Activated naive CD8-positive, alpha-beta T cell treated with anti-CD3 and anti-CD28 coated beads for 36 hours (primary cell): ENCODE results near the gene GBF1. TPM values are rescaled to one million over a fixed set of nuclear protein-coding genes. Genes with fewer than 3 reads are reported as not detected.

Experiments used
- DNase-seq: peaks from one replicate; pipeline ENCODE4 v3.0.0; 2021
- H3K27ac Mint-ChIP-seq: one replicate; pipeline ENCODE4 v1.8.0; 2022; ENCODE audit warnings: mild to moderate bottlenecking, moderate library complexity, mixed read lengths
- H3K27me3 Mint-ChIP-seq: one replicate; pipeline ENCODE4 v1.8.0; 2022; ENCODE audit warnings: mild to moderate bottlenecking, mixed read lengths
- H3K36me3 Mint-ChIP-seq: one replicate; pipeline ENCODE4 v1.8.0; 2021; ENCODE audit warnings: mild to moderate bottlenecking, mixed read lengths
- H3K4me1 Mint-ChIP-seq: one replicate; pipeline ENCODE4 v1.8.0; 2021; ENCODE audit warnings: mixed read lengths
- H3K4me3 Mint-ChIP-seq: one replicate; pipeline ENCODE4 v1.8.0; 2022; ENCODE audit warnings: mild to moderate bottlenecking, moderate library complexity, mixed read lengths
- H3K9me3 Mint-ChIP-seq: one replicate; pipeline ENCODE4 v1.8.0; 2022; ENCODE audit warnings: mixed read lengths
- total RNA-seq, 2 experiments: library from RNA; stranded (reverse); gene quantifications; one replicate each; pipeline ENCODE4 v1.2.3, GENCODE V29; 2021

GBF1 gene
- total RNA-seq, 2 experiments from 2014 or later, result 29.3 to 29.5 TPM

DNA sequence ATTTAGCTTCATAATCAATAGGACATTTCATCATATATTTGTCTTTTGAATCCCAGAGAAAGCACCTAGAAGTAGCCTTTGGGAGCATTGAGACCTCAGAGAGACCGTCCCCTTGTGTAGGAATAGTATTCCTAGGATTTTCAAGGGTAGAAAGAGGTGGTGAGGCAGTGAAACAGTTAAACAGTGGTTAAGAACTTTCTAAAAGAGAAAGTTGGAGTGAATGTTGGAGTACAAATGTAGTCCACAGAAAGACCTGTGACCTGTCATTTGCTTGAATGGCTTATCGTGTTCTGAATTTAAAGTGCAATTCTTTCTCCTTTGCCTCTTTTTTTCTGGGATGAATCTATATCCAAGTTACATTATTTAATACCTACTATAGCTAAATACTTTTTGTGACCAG is 30.0 kb downstream of the GBF1 start:
- Mint-ChIP-seq H3K36me3 (peaks cover 7% of the 10 kb centered on the region), H3K27me3 (no peaks in the 10 kb centered on the region), H3K9me3 (no peaks in the 10 kb centered on the region), H3K27ac (no peak overlapping the region), H3K4me1 (peaks cover 23% of the 10 kb centered on the region), H3K4me3 (no peak overlapping the region)
- no peak for DNase-seq

DNA sequence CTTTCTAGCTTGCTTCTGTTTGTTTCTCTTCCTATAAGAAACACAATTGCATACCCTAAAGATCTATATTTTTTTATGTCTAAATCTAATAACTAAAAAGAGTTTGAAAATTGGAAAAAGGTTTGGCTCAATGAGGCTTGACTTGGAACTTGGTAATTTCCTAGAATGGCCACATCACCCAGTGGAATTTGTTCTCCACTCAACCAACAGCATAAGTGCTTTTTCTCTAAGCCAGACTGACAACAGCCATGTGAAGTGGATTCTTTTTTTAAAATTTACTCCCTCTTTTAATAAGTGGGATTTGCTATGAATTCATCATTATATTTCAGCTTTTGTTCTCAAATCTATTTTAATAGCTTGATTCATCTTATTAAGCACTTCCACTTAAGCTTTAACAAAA is 33.8 kb downstream of the GBF1 start:
- H3K4me1 Mint-ChIP-seq, result peaks cover 40% of the 10 kb centered on the region

DNA sequence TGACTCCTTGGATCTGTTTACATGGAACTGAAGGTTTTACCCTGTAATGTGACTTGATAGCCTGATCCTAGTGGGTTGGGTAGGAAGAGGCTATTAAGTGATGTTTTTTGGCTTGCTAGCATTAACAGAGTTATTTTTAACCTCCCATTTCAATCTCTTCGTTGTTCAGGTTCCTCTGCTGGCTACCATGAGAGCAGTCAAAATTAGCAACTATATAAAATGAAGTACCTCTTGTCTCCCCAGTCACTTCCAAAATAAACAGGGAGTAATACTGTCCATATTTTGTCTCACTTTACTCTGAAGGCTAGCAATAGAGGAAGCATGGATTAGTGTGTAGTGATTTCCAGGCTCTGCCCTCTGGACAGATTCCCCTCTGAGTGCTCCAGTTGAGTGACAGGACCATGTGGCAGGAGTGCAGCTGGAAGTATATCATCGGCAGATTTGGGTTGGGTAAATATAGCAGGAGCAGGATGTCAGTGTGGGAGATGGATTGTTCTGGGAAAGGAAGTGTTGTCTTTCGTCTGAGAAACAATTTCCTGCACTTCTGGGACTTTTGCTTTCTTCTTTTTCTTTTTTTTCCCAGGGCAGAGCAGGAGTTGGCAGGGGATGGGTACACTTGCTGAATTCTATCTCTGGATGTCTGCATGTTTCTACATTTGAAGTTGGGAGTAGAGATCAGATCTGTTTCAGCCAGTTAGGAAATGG is 35.2 kb downstream of the GBF1 start:
- Mint-ChIP-seq H3K4me1 (peaks cover 53% of the 10 kb centered on the region), H3K4me3 (peak overlapping the region; percentile 50), H3K36me3 (peaks cover 7% of the 10 kb centered on the region), H3K9me3 (no peaks in the 10 kb centered on the region), H3K27ac (no peak overlapping the region), H3K27me3 (no peaks in the 10 kb centered on the region)
- no peak for DNase-seq

More for the DNA sequence above, 33.8 kb downstream of the GBF1 start:
- H3K9me3 Mint-ChIP-seq, result no peaks in the 10 kb centered on the region
- H3K36me3 Mint-ChIP-seq, result peaks cover 6% of the 10 kb centered on the region
- H3K4me3 Mint-ChIP-seq, result no peak overlapping the region
- no peak for DNase-seq
- no peak overlapping the region for H3K27ac Mint-ChIP-seq
- no peaks in the 10 kb centered on the region for H3K27me3 Mint-ChIP-seq

DNA sequence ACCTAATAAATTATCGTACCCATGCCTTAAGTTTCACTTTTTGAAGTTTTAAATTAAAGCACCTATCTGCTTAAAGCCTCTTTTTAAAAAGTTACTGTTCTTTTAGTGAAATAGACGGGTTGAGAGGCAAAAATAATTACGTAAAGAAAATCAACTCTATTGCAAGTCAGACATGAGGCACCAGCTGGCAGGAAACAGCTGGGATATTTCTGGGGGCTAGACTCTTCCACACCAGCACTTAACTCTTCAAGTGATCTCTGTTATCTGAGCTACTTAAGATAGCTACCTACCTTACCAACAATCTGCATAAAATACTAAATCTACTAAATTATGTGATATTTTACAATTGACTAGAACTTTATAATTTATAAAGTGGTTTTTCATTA is 35.8 kb downstream of the GBF1 start:
- Mint-ChIP-seq H3K36me3 (peaks cover 7% of the 10 kb centered on the region), H3K27ac (no peak overlapping the region)

DNA sequence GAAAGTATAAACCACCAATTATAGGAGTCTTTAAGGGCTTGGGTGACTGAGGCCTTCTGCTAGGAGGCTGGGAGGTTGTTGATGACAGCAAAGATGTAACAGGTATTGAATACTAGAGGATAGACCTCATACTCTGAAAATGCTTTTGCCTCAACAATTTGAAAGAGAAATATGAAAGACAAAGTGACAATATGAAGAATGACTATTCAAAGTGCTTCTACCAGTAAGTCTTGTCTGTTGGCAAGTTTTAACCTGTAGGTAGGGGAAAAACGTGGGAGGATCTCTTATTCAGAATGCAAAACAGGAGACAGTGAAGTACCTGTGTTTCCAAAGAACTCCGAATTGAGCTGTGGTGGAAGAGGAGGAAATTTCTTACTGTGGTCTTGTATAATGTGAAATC is 38.2 kb downstream of the GBF1 start:
- H3K4me3 Mint-ChIP-seq, result no peak overlapping the region
- H3K27me3 Mint-ChIP-seq, result no peaks in the 10 kb centered on the region
- peak overlapping the region; percentile 27 for H3K27ac Mint-ChIP-seq
- no peaks in the 10 kb centered on the region for H3K9me3 Mint-ChIP-seq
- H3K4me1 Mint-ChIP-seq, result peaks cover 68% of the 10 kb centered on the region
- H3K36me3 Mint-ChIP-seq, result peaks cover 7% of the 10 kb centered on the region
- no peak for DNase-seq

More for the DNA sequence above, 35.8 kb downstream of the GBF1 start:
- Mint-ChIP-seq H3K4me1 (peaks cover 53% of the 10 kb centered on the region), H3K27me3 (no peaks in the 10 kb centered on the region), H3K9me3 (no peaks in the 10 kb centered on the region), H3K4me3 (no peak overlapping the region)
- DNase-seq, result no peak

DNA sequence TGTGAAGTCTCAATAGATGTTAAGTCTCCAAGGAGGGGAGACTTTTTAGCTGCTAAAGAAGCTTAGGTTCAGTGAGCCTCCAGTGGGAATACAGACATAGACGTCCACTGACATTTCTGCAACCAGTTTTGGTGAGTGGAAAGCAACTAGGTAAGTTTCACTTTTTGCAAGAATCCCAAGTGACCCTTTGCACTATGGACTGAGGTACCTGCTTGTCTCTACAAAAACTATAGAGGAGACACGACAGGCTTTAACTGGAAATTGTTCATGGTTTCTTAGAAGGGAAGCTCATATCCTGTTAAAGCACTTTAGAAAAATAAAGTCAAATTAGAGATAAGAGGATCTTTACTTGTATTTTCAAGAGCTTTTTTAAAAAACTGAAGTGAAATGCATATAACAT is 38.6 kb downstream of the GBF1 start:
- Mint-ChIP-seq H3K27me3 (no peaks in the 10 kb centered on the region), H3K36me3 (peaks cover 7% of the 10 kb centered on the region), H3K4me1 (peaks cover 66% of the 10 kb centered on the region), H3K9me3 (no peaks in the 10 kb centered on the region), H3K4me3 (no peak overlapping the region), H3K27ac (peak overlapping the region; percentile 27)
- no peak for DNase-seq

DNA sequence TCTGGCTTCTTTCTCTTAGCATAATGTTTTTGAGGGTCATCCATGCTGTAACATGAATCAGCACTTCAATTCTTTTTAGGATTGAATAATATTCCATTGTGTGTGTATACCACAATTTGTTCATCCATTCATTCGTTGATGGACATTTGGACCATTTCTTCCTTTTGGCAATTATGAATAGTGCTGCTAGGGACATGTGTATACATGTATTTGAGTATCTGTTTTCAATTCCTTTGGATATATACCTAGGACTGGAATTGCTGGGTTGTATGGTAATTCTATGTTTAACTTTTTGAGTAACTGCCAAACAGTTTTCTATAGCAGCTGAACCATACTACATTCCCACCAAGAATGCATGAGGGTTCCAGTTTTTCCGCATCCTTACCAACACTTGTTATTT is 39.2 kb downstream of the GBF1 start:
- peak overlapping the region; percentile 25 for H3K27ac Mint-ChIP-seq
- H3K36me3 Mint-ChIP-seq, result peaks cover 7% of the 10 kb centered on the region
- no peak overlapping the region for H3K4me3 Mint-ChIP-seq
- H3K27me3 Mint-ChIP-seq, result no peaks in the 10 kb centered on the region
- H3K4me1 Mint-ChIP-seq, result peaks cover 66% of the 10 kb centered on the region
- DNase-seq, result no peak
- H3K9me3 Mint-ChIP-seq, result no peaks in the 10 kb centered on the region

DNA sequence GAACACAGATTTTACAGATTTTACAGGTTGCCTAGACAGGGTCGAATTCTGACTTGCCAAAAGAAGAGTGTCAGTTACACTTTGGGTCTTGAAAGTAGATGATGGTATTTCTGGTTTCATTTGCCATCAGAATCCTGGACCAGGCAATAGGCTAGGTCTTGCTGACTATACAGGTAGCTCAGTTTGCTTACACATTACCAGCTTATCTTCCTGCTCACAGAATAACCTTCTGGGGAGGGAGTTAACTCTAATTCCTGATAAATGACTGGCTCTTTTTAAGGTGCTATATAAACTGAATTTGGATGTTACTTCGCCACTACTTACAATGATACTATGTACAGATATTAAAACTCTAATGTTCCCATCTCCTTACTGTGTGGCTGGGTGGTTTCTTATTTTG is 39.8 kb downstream of the GBF1 start:
- no peak for DNase-seq
- peaks cover 7% of the 10 kb centered on the region for H3K36me3 Mint-ChIP-seq
- H3K27me3 Mint-ChIP-seq, result no peaks in the 10 kb centered on the region
- no peaks in the 10 kb centered on the region for H3K9me3 Mint-ChIP-seq
- H3K4me3 Mint-ChIP-seq, result no peak overlapping the region
- H3K27ac Mint-ChIP-seq, result no peak overlapping the region
- H3K4me1 Mint-ChIP-seq, result peaks cover 61% of the 10 kb centered on the region

DNA sequence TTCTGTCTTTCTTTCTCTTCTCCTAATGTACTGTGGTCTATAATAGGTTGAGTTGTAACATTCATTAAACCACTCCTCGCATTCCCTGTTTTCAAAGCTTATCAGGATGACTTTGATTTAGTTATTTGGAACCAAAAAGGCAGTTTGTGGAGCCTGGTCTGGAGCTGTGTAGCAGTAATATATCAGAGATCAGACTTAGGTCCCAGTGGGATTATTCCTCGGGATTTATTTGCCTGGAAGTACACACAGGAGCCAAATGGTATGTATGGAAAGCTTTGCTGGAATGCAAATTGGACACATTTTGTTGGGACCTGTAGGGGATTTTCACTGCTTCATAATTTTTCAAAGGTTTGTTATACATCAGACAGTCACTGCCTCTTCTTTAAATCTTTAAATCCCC is 40.9 kb downstream of the GBF1 start:
- no peak overlapping the region for H3K27ac Mint-ChIP-seq
- H3K4me1 Mint-ChIP-seq, result peaks cover 52% of the 10 kb centered on the region
- H3K27me3 Mint-ChIP-seq, result no peaks in the 10 kb centered on the region
- H3K9me3 Mint-ChIP-seq, result no peaks in the 10 kb centered on the region
- H3K4me3 Mint-ChIP-seq, result no peak overlapping the region
- no peak for DNase-seq
- H3K36me3 Mint-ChIP-seq, result peaks cover 7% of the 10 kb centered on the region

DNA sequence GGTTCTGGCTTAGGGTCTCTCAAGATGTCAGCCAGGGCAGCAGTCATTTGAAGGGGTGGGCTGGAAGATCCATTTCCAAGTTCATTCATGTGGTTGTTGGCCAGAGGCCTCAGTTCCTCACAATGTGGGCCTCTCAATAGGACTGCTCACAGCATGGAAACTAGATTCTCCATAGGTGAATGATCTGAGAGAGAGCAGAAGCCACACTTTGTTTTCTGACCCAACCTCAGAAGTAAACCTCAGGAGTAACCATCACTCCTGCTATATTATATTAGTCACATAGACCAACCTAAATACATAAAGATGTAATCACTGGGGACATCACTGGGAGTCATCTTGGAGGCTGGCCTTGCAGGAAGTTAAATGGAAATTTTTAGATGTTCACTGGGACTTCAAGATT is 42.2 kb downstream of the GBF1 start:
- H3K4me3 Mint-ChIP-seq, result no peak overlapping the region
- no peaks in the 10 kb centered on the region for H3K27me3 Mint-ChIP-seq
- H3K4me1 Mint-ChIP-seq, result peaks cover 46% of the 10 kb centered on the region
- H3K27ac Mint-ChIP-seq, result peak overlapping the region; percentile 26
- H3K36me3 Mint-ChIP-seq, result peaks cover 7% of the 10 kb centered on the region
- DNase-seq, result no peak
- H3K9me3 Mint-ChIP-seq, result no peaks in the 10 kb centered on the region

DNA sequence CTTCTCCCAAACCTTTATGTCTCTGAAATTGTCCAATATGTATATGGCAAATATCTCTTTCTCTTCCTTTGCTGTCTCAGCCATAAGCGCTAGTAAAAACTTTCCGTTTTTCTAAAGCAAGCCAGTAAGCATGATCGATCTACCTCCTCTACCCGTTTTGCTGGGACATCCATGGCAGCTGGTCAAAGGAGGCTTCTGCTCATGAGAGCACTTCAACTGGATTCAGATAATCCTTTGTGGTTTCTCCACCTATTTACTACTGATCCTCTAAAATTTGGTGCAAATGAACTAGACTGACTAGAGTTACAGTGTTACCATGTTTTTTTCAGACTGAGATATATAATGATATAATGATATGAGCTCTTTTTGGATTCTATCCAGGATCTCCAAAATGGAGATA is 42.7 kb downstream of the GBF1 start:
- peaks cover 7% of the 10 kb centered on the region for H3K36me3 Mint-ChIP-seq
- H3K27me3 Mint-ChIP-seq, result no peaks in the 10 kb centered on the region
- peak overlapping the region; percentile 26 for H3K27ac Mint-ChIP-seq
- H3K9me3 Mint-ChIP-seq, result no peaks in the 10 kb centered on the region
- DNase-seq, result no peak
- no peak overlapping the region for H3K4me3 Mint-ChIP-seq
- H3K4me1 Mint-ChIP-seq, result peaks cover 41% of the 10 kb centered on the region

DNA sequence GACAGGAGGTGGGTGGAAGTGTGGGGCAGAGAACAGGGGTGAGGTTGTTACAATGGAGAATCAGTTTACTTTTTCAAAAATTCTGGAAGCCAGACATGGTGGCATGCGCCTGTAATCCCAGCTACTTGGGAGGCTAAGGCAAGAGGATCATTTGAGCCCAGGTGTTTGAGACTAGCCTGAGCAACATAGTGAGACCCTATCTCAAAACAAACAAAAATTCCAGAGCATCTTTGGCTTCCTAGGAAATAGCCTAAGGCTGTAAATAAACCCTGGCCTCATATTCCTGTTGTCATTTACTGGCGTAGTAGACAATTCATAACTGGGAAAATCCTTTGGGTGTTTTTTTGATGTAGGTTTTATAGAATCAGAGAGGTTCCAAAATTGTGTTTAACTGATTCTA is 44.0 kb downstream of the GBF1 start:
- Mint-ChIP-seq H3K36me3 (peaks cover 6% of the 10 kb centered on the region), H3K4me3 (no peak overlapping the region), H3K4me1 (peaks cover 27% of the 10 kb centered on the region), H3K27ac (no peak overlapping the region), H3K9me3 (no peaks in the 10 kb centered on the region), H3K27me3 (no peaks in the 10 kb centered on the region)
- DNase-seq, result no peak

DNA sequence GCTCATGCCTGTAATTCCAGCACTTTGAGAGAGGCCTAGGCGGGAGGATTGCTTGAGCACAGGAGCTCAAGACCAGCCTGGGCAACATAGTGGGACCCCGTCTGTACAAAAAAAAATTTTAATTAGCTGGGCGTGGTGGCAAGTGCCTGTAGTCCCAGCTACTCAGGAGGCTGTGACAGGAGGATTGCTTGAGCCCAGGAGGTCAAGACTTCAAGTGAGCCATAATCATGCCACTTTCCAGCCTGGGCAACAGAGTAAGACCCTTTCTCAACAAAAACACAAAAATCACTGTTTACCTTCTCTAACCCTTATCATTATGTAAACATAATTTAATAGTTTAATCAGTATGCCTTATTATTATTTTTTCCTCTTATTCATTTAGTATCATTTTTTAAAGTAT is 44.5 kb downstream of the GBF1 start:
- DNase-seq, result no peak
- peaks cover 24% of the 10 kb centered on the region for H3K4me1 Mint-ChIP-seq
- H3K27me3 Mint-ChIP-seq, result no peaks in the 10 kb centered on the region
- peaks cover 6% of the 10 kb centered on the region for H3K36me3 Mint-ChIP-seq
- H3K4me3 Mint-ChIP-seq, result no peak overlapping the region
- H3K9me3 Mint-ChIP-seq, result no peaks in the 10 kb centered on the region
- no peak overlapping the region for H3K27ac Mint-ChIP-seq

DNA sequence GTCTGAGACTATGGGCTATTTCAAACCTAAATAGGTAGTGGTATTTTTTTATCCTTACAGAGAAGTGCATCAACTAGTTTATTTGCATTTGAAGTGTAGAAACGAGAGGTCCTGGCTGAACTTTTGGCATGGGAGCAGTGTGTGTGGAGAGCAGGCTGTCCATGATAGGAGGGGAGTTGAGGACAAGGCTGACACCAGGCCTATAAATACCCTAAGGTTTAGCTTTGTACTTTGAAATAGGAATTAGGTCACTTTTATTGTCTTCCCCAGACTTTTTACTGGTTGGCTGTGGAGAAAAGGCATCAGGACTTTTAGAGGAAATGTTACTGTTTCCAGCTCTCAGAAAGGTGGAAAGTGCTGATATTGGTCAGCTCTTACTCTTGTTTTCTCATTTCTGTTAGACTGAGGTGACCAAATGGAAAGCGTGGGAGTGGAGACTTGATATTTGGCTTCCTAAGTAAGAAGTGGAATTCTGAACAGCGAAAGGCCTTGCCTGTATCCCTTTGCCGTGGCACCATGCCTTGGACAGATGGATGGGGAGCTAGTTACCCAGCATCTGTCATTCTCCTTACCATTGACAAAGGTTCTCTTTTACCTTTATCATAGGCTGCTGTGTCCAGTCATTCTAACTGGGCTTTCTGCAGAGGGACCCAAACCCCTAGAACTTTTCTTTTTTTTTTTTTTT is 46.0 kb downstream of the GBF1 start:
- DNase-seq, result no peak
- Mint-ChIP-seq H3K4me1 (peaks cover 17% of the 10 kb centered on the region), H3K27ac (no peak overlapping the region), H3K27me3 (no peaks in the 10 kb centered on the region), H3K36me3 (peaks cover 3% of the 10 kb centered on the region), H3K4me3 (no peak overlapping the region), H3K9me3 (no peaks in the 10 kb centered on the region)

DNA sequence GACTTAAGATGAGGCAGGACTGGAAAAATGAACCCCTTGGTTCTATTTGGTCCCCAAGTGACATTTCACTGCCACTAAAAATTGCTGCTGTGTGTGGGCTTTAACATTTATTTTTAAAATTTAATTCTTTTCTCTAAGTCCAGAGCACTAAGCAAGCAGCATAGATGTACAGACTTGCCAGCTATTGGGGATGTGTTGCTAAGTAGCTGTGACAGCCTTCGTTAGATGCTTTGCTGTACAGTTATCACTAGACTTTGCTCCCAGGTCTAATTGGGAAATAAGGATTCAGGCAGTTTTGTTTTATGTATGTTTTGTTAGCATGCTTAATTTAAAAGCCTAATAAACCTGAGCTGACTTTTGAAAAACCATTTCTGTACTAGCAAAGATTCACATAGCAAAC is 51.8 kb downstream of the GBF1 start:
- H3K27me3 Mint-ChIP-seq, result no peaks in the 10 kb centered on the region
- peaks cover 2% of the 10 kb centered on the region for H3K36me3 Mint-ChIP-seq
- no peak overlapping the region for H3K27ac Mint-ChIP-seq
- H3K4me3 Mint-ChIP-seq, result no peak overlapping the region
- H3K9me3 Mint-ChIP-seq, result no peaks in the 10 kb centered on the region
- DNase-seq, result no peak
- H3K4me1 Mint-ChIP-seq, result peaks cover 25% of the 10 kb centered on the region

DNA sequence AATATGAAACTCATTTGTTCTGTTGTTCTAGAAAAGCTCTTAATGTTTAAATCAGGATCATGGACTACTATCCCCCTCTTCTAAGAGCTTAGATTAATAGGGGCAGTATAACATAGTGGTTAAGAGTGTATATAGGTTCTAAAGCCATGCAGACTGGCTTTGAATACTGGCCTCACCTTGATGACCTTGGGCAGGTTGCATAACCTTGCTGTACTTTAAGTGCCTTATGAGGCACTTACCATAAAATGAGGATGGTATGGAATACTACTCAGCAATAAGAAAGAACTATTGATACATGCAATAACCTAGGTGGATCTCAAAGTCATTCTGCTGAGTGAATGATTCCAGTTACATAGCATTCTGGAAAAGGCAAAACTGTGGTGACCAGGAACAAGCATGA is 53.6 kb downstream of the GBF1 start:
- H3K9me3 Mint-ChIP-seq, result no peaks in the 10 kb centered on the region
- H3K27ac Mint-ChIP-seq, result no peak overlapping the region
- no peak overlapping the region for H3K4me3 Mint-ChIP-seq
- no peak for DNase-seq
- H3K36me3 Mint-ChIP-seq, result peaks cover 2% of the 10 kb centered on the region
- H3K27me3 Mint-ChIP-seq, result no peaks in the 10 kb centered on the region
- H3K4me1 Mint-ChIP-seq, result peaks cover 27% of the 10 kb centered on the region
